Calu3 (cell line): ENCODE data around the gene CSRP1. TPM values are rescaled to one million over a fixed set of nuclear protein-coding genes. Genes with fewer than 3 reads are reported as not detected.

ENCODE experiments used
- BruUV-seq: library from RNA; stranded (reverse); fragments of 400-500 nt; replicated peaks from 2 replicates; lab custom pipeline; 2021; lab: Mats Ljungman, UMichigan
- CTCF ChIA-PET: fragments of 300-600 bp; sonication (Branson Sonifier 250); formaldehyde crosslinking; loops from one replicate; lab custom pipeline; 2022; ENCODE audit warnings: antibody characterized with exemption; lab: Charles Lee
- DNase-seq: peaks from one replicate; pipeline ENCODE4 v3.0.0; 2022
- H3K27ac Mint-ChIP-seq: one replicate; pipeline ENCODE4 v1.8.0; 2022; ENCODE audit warnings: mixed read lengths; ENCODE audit not compliant: unreplicated experiment
- H3K27me3 Mint-ChIP-seq: one replicate; pipeline ENCODE4 v1.8.0; 2022; ENCODE audit warnings: mixed read lengths; ENCODE audit not compliant: unreplicated experiment
- H3K36me3 Mint-ChIP-seq: one replicate; pipeline ENCODE4 v1.8.0; 2022; ENCODE audit warnings: mild to moderate bottlenecking, moderate library complexity, mixed read lengths; ENCODE audit not compliant: insufficient read depth, unreplicated experiment
- H3K4me1 Mint-ChIP-seq: one replicate; pipeline ENCODE4 v1.8.0; 2022; ENCODE audit warnings: mild to moderate bottlenecking, low read depth, mixed read lengths; ENCODE audit not compliant: unreplicated experiment
- H3K4me3 Mint-ChIP-seq: one replicate; pipeline ENCODE4 v1.8.0; 2022; ENCODE audit warnings: mild to moderate bottlenecking, low read depth, moderate library complexity, mixed read lengths; ENCODE audit not compliant: unreplicated experiment
- H3K9me3 Mint-ChIP-seq: one replicate; pipeline ENCODE4 v1.8.0; 2022; ENCODE audit warnings: low read depth, mixed read lengths; ENCODE audit not compliant: unreplicated experiment
- CTCF ChIP-seq: fragments of 200-600 bp; IDR thresholded peaks from one replicate; pipeline ENCODE4 v1.8.0; 2022; ENCODE audit warnings: antibody characterized with exemption; ENCODE audit not compliant: unreplicated experiment
- intact Hi-C: fragments of 100-400 bp; cut with micrococcal nuclease; formaldehyde crosslinking; loops from one replicate; pipeline ENCODE4 v1.10.0; 2022; ENCODE audit not compliant: unreplicated experiment
- total RNA-seq: library from RNA; stranded (reverse); gene quantifications from 2 replicates; pipeline ENCODE4 v1.2.3, GENCODE V29; 2022

The CSRP1 gene
- total RNA-seq, 1 experiment from 2014 or later: 69.9 TPM

GRCh38 chr1:201518071-201518470, 11.1 kb upstream of the CSRP1 start:
- no TSS peak for BruUV-seq
- intact Hi-C loops: no loop called here
- Mint-ChIP-seq H3K9me3 (no peaks in the 10 kb centered on the region), H3K4me3 (peak overlapping the region; percentile 31), H3K36me3 (peaks cover 15% of the 10 kb centered on the region), H3K27me3 (no peaks in the 10 kb centered on the region), H3K27ac (peak overlapping the region; percentile 75), H3K4me1 (peaks cover 53% of the 10 kb centered on the region)
- DNase-seq: no peak
- TF ChIP-seq CTCF: no peak
- CTCF ChIA-PET: interaction anchor here (0.8 to 1.9 kb wide), 2 partner anchors 15 to 130 kb away, joined by 7 to 9 read pairs; no protein-coding TSS in a partner anchor

- CTCF ChIA-PET: interaction anchor here (0.8 to 1.9 kb wide), 3 partner anchors 15 to 130 kb away, joined by 3 to 9 read pairs (median 7); no protein-coding TSS in a partner anchor
- H3K9me3 Mint-ChIP-seq: no peaks in the 10 kb centered on the region
- peak; percentile 89 for DNase-seq
- peak overlapping the region; percentile 75 for H3K27ac Mint-ChIP-seq
- H3K27me3 Mint-ChIP-seq: no peaks in the 10 kb centered on the region
- intact Hi-C loops: no loop called here
- peaks cover 53% of the 10 kb centered on the region for H3K4me1 Mint-ChIP-seq
- peaks cover 15% of the 10 kb centered on the region for H3K36me3 Mint-ChIP-seq
- no TSS peak for BruUV-seq
- TF ChIP-seq CTCF: no peak
- peak overlapping the region; percentile 31 for H3K4me3 Mint-ChIP-seq
Measured at GRCh38 chr1:201517631-201518030, 10.7 kb upstream of the CSRP1 start.

- Mint-ChIP-seq H3K9me3 (no peaks in the 10 kb centered on the region), H3K4me3 (no peak overlapping the region), H3K27ac (no peak overlapping the region), H3K36me3 (peaks cover 15% of the 10 kb centered on the region), H3K27me3 (no peaks in the 10 kb centered on the region), H3K4me1 (peaks cover 53% of the 10 kb centered on the region)
- CTCF ChIA-PET: interaction anchor here (0.9 to 7.0 kb wide), 4 partner anchors 14 to 81 kb away, joined by 3 to 172 read pairs (median 7); no protein-coding TSS in a partner anchor
- no peak for TF ChIP-seq CTCF
- no peak for DNase-seq
- intact Hi-C loops: no loop called here
- no TSS peak for BruUV-seq
Measured at GRCh38 chr1:201516511-201517127, 9.7 kb upstream of the CSRP1 start.

GRCh38 chr1:201515895-201516294, 9.0 kb upstream of the CSRP1 start:
- Mint-ChIP-seq H3K27me3 (no peaks in the 10 kb centered on the region), H3K4me3 (peak overlapping the region; percentile 42), H3K9me3 (no peaks in the 10 kb centered on the region), H3K36me3 (peaks cover 10% of the 10 kb centered on the region), H3K27ac (peak overlapping the region; percentile 29), H3K4me1 (peaks cover 53% of the 10 kb centered on the region)
- CTCF ChIA-PET: interaction anchor here (0.5 to 7.0 kb wide), 5 partner anchors 13 to 780 kb away, joined by 3 to 172 read pairs (median 7); no protein-coding TSS in a partner anchor
- DNase-seq: no peak
- no TSS peak for BruUV-seq
- intact Hi-C loops: no loop called here
- no peak for TF ChIP-seq CTCF
